Adrenal gland (tissue), 12 donors: ENCODE data around the gene ASXL1. TPM values are rescaled to one million over a fixed set of nuclear protein-coding genes. Genes with fewer than 3 reads are reported as not detected.

Experiments used
- DNase-seq, 7 donors: peaks; one replicate each; pipeline ENCODE4 v3.0.0-alpha.2; 2019 to 2020
- H3K27ac ChIP-seq, 5 donors: fragments of 200-600 bp; sonication (generic) in 4 of 5; 1 replicate in 3 of 5; 2 replicates in 2 of 5; pipeline versions ENCODE4 v1.5.1 to v1.8.0; 2016 to 2020; ENCODE audit warnings: mild to moderate bottlenecking in 1 of 5
- H3K27me3 ChIP-seq: fragments of 200-600 bp; 2 replicates; pipeline ENCODE4 v1.8.0; 2021
- H3K36me3 ChIP-seq, 2 donors: fragments of 200-600 bp; replicated peaks in 1 of 2; 1 replicate in 1 of 2; 2 replicates in 1 of 2; pipeline versions ENCODE4 v1.5.1 to v1.8.0; 2018 to 2022
- H3K4me1 ChIP-seq, 2 donors: fragments of 200-600 bp; replicated peaks in 1 of 2; 1 replicate in 1 of 2; 2 replicates in 1 of 2; pipeline versions ENCODE4 v1.5.1 to v1.8.0; 2018 to 2021
- H3K4me3 ChIP-seq, 4 donors: fragments of 200-600 bp; sonication (generic) in 3 of 4; one replicate each; pipeline ENCODE4 v1.5.1; 2016 to 2018
- H3K9me3 ChIP-seq, 3 donors: fragments of 200-600 bp; sonication (generic) in 1 of 3; replicated peaks in 1 of 3; 1 replicate in 2 of 3; 2 replicates in 1 of 3; pipeline versions ENCODE4 v1.5.1 to v1.8.0; 2016 to 2021
- POLR2A ChIP-seq, 2 donors: fragments of 450-650 bp; IDR thresholded peaks; one replicate each; pipeline ENCODE4 v1.6.1; 2017; ENCODE audit warnings: antibody characterized with exemption in 2 of 2, mild to moderate bottlenecking in 2 of 2, moderate library complexity in 1 of 2
- WGBS, 4 donors: extraction: QIAGEN DNeasy Blood & Tissue Kit in 2 of 4; methylation state at CpG; one replicate each; pipeline versions ENCODE4 v1.1.5 to v1.1.7; 2013 to 2017; 5-methylcytosine and 5-hydroxymethylcytosine counted together
- intact Hi-C, 2 donors: fragments of 100-400 bp; cut with DNase I; formaldehyde crosslinking; loops; one replicate each; pipeline versions ENCODE4 v1.14.1 to v1.15.0; 2022 to 2023
- polyA plus RNA-seq, 3 donors: library from polyadenylated mRNA; stranded (reverse); fragments of 200-250 nt in 2 of 3; fragments of 350-450 nt in 1 of 3; fragmentation: Illumina TruSeq in 1 of 3; extraction: RNeasy Lipid Tissue Mini Kit (QIAGEN cat#74804) in 1 of 3; gene quantifications; one replicate each; pipeline ENCODE4 v1.2.3, GENCODE V29; 2013 to 2014
- total RNA-seq, 9 donors: library from RNA; depleted of rRNA in 4 of 9; stranded (reverse); fragments of >200 nt in 4 of 9; fragments of 120-200 nt in 1 of 9; fragmentation: NEBNext Ultra II Directional in 1 of 9; extraction: Animal tissue kit (Norgen Biotek cat#: 25700) in 1 of 9; gene quantifications; one replicate each; pipeline versions ENCODE4 v1.1.0 to v1.2.4, GENCODE V29; 2013 to 2023
- TF ChIP-seq, protein P1 (sequence below), 6 experiments: fragments of 450-650 bp in 4 of 6; fragments of 200-600 bp in 2 of 6; sonication (generic) in 1 of 6; IDR thresholded peaks; 1 replicate in 5 of 6; 2 replicates in 1 of 6; pipeline versions ENCODE4 v1.5.1 to v1.8.0; 2016 to 2021; ENCODE audit warnings: antibody characterized with exemption in 6 of 6, mild to moderate bottlenecking in 2 of 6, moderate library complexity in 1 of 6
- donor health status: healthy with polysubstance abuse.
- donor health status: Bipolar disorder and iron deficiency.
- donor health status: DM: yes; HTN: yes; CAD: no.
- donor health status: DM: no; HTN: no; CAD: no.
- donor health status: DM: no; HTN: no; CAD: no.
- donor health status: DM: yes; HTN: yes; CAD: no.

ASXL1 gene
- total and polyA plus RNA-seq, 12 donors, result 19.9 to 77.7 (median 51.8) TPM

DNA sequence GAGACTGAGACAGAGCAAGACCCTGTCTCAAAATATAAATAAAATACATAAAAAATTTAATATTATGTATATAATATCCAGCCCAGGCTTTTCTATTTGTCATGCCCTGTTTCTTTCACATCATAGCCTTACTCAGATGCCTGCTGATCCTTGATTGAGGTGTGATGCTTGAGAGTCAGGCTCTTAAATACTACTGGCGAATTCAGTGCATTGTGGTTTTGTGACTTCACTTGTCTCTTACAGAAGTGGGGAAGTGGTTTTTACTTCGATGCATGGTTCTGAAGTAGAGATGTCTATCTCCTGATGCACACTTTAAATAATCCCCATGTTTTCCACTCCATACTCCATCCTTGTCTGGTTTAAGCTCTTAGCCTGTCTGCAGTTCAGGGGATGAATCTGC is 29.1 kb downstream of the ASXL1 start:
- WGBS, 4 donors, result 72 to 84% (median 75%) methylated on average over 2 of the region's 2 CpGs
- no peak overlapping the region for H3K27ac ChIP-seq
- TF ChIP-seq, protein P1, sequence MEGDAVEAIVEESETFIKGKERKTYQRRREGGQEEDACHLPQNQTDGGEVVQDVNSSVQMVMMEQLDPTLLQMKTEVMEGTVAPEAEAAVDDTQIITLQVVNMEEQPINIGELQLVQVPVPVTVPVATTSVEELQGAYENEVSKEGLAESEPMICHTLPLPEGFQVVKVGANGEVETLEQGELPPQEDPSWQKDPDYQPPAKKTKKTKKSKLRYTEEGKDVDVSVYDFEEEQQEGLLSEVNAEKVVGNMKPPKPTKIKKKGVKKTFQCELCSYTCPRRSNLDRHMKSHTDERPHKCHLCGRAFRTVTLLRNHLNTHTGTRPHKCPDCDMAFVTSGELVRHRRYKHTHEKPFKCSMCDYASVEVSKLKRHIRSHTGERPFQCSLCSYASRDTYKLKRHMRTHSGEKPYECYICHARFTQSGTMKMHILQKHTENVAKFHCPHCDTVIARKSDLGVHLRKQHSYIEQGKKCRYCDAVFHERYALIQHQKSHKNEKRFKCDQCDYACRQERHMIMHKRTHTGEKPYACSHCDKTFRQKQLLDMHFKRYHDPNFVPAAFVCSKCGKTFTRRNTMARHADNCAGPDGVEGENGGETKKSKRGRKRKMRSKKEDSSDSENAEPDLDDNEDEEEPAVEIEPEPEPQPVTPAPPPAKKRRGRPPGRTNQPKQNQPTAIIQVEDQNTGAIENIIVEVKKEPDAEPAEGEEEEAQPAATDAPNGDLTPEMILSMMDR (IDR thresholded peaks at IDR 0.05), result no peak
- no peak for TF ChIP-seq POLR2A (IDR thresholded peaks at IDR 0.05)
- H3K27me3 ChIP-seq, result no peaks in the 10 kb centered on the region
- H3K4me1 ChIP-seq, result peaks cover 8 to 27% of the 10 kb centered on the region in 2 donors
- H3K36me3 ChIP-seq, result peaks cover 0 to 12% of the 10 kb centered on the region in 2 donors
- DNase-seq, result no peak
- intact Hi-C loops, result no loop called here
- H3K4me3 ChIP-seq, result no peak overlapping the region
- no peaks in the 10 kb centered on the region for H3K9me3 ChIP-seq

GRCh38 chr20:32391003-32391402 is 32.9 kb downstream of the ASXL1 start:
- Histone ChIP-seq H3K9me3 (no peaks in the 10 kb centered on the region), H3K36me3 (peaks cover 0 to 12% of the 10 kb centered on the region in 2 donors), H3K4me1 (peaks cover 0 to 10% of the 10 kb centered on the region in 2 donors), H3K27me3 (no peaks in the 10 kb centered on the region), H3K4me3 (no peak overlapping the region), H3K27ac (no peak overlapping the region)
- DNase-seq, result no peak
- WGBS, 4 donors, result 85 to 96% (median 90%) methylated on average over 2 of the region's 2 CpGs
- intact Hi-C loops, result no loop called here
- TF ChIP-seq POLR2A (IDR thresholded peaks at IDR 0.05), result no peak
- TF ChIP-seq, protein P1 (IDR thresholded peaks at IDR 0.05), result no peak

DNA sequence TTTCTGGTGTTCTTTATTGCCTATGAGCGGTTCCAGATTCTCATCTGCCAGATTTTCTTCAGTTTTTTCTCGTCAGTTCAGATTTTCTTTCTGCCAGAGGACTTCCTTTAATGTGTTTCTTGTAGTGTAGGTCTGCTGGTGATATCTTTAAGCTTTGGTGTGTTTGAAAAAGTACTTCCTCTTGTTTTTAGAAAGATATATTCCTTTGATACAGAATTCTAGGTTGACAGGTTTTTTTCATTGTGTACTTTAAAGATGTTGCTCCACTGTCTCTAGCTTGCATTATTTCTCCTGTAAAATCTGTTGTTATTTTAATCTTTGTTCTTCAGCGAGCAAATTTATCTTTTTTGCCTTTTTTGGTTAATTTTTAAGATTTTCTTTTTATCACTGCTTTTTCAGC is 36.9 kb downstream of the ASXL1 start:
- H3K36me3 ChIP-seq, result peaks cover 0 to 12% of the 10 kb centered on the region in 2 donors
- no peaks in the 10 kb centered on the region for H3K4me1 ChIP-seq
- no peak overlapping the region for H3K4me3 ChIP-seq
- no peak overlapping the region for H3K27ac ChIP-seq
- no peaks in the 10 kb centered on the region for H3K27me3 ChIP-seq
- no peaks in the 10 kb centered on the region for H3K9me3 ChIP-seq
- intact Hi-C loops, result no loop called here
- 92 to 100% (median 96%) methylated on average over 3 of the region's 3 CpGs for WGBS, 4 donors
- no peak for TF ChIP-seq POLR2A (IDR thresholded peaks at IDR 0.05)
- TF ChIP-seq, protein P1 (IDR thresholded peaks at IDR 0.05), result no peak
- DNase-seq, result no peak

GRCh38 chr20:32396646-32397160 is 38.6 kb downstream of the ASXL1 start:
- intact Hi-C loops, result no loop called here
- H3K27ac ChIP-seq, result no peak overlapping the region
- TF ChIP-seq, protein P1 (IDR thresholded peaks at IDR 0.05), result no peak
- no peak for TF ChIP-seq POLR2A (IDR thresholded peaks at IDR 0.05)
- no peaks in the 10 kb centered on the region for H3K4me1 ChIP-seq
- peaks cover 0 to 3% of the 10 kb centered on the region in 2 donors for H3K36me3 ChIP-seq
- 53 to 74% (median 64%) methylated on average over 3 of the region's 3 CpGs for WGBS, 4 donors
- no peaks in the 10 kb centered on the region for H3K27me3 ChIP-seq
- H3K9me3 ChIP-seq, result no peaks in the 10 kb centered on the region
- DNase-seq, result no peak
- no peak overlapping the region for H3K4me3 ChIP-seq
